Measurements from ENCODE around the gene RTP1.

DNA sequence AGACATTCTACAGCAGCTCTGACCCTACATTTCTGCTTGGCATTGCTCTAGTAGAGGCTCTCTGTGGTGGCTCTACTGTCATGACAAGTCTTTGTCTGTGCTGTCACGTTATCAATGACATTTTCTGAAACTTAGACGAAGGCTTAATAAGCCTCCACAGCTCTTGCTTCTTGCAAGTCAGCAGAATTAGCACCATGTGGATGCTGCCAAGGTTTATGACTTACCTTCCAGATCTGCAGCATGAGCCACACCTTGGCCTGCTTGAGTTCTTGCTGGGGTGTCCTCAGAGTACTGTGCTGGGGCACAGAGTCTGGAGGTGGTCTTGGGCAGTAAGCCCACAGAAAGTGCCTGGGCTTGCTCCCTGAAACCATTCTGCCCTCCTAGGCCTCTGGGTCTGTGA is 9.8 kb downstream of the RTP1 start:
- no peak for TF ChIP-seq POLR2AphosphoS5 (IDR thresholded peaks at IDR 0.05; ENCODE audit: low read depth, low read length)
- TF ChIP-seq SIN3A (IDR thresholded peaks at IDR 0.05; ENCODE audit: borderline replicate concordance, insufficient read depth, low read length): no peak
- TF ChIP-seq FOXP2 (optimal IDR thresholded peaks at IDR 0.05; ENCODE audit: borderline replicate concordance, extremely low read depth, extremely low read length, insufficient read depth): no peak
- TF ChIP-seq TAF1 (IDR thresholded peaks at IDR 0.05; ENCODE audit: borderline replicate concordance, insufficient read depth, low read length): no peak

Data from PFSK-1 (cell line).